ENCODE measurements around the gene DNAH8. TPM values are rescaled to one million over a fixed set of nuclear protein-coding genes. Genes with fewer than 3 reads are reported as not detected.

The DNAH8 gene
- total RNA-seq, 1 experiment from 2014 or later: not detected

- ATAC-seq (no peak), DNase-seq (ENCODE audit: low read depth, low spot score) (no peak)
- Histone ChIP-seq H3K36me3 (ENCODE audit: control insufficient read depth in 1 of 2, insufficient read depth in 2 of 2, low read length in 2 of 2) (no peaks in the 10 kb centered on the region), H3K4me1 (ENCODE audit: control insufficient read depth in 1 of 2, insufficient read depth in 2 of 2, low read length in 2 of 2) (no peaks in the 10 kb centered on the region), H4K20me1 (ENCODE audit: insufficient read depth) (no peaks in the 10 kb centered on the region), H3K9ac (ENCODE audit: low read length) (no peak within 1 kb of the TSS), H3K4me3 (replicated peaks in 1 of 2; ENCODE audit: low read depth in 1 of 2, low read length in 2 of 2) (no peak within 1 kb of the TSS), H3K79me2 (ENCODE audit: insufficient read depth, low read length) (no peaks in the 10 kb centered on the region), H3K9me2 (ENCODE audit: insufficient read depth) (no peaks in the 10 kb centered on the region), H3K27me3 (ENCODE audit: insufficient read depth, low read length) (peaks cover 20% of the 10 kb centered on the region), H2AFZ (ENCODE audit: low read depth, low read length, poor library complexity, severe bottlenecking) (no peak within 1 kb of the TSS), H3K27ac (ENCODE audit: low read depth, low read length) (no peak within 1 kb of the TSS), H3K9me3 (ENCODE audit: control insufficient read depth in 1 of 2, insufficient read depth in 1 of 2, low read depth in 1 of 2, low read length in 2 of 2) (no peaks in the 10 kb centered on the region), H3K4me2 (ENCODE audit: low read length) (no peak within 1 kb of the TSS)
- TF ChIP-seq SIN3A (IDR thresholded peaks at IDR 0.05; ENCODE audit: low read depth) (no peak), FOSL1 (IDR thresholded peaks at IDR 0.05; ENCODE audit: low read depth) (no peak), SRF (IDR thresholded peaks at IDR 0.05; ENCODE audit: low read depth) (no peak), EZH2 (IDR thresholded peaks at IDR 0.05) (no peak), POLR2AphosphoS5 (IDR thresholded peaks at IDR 0.05; ENCODE audit: low read depth, low read length) (no peak), SP1 (IDR thresholded peaks at IDR 0.05; ENCODE audit: low read depth) (no peak), CTCF (IDR thresholded peaks at IDR 0.05 in 2 of 3, conservative IDR thresholded peaks at IDR 0.05 in 1 of 3; ENCODE audit: borderline replicate concordance in 1 of 3, insufficient read depth in 1 of 3, low read depth in 2 of 3, low read length in 2 of 3) (no peak), ZBTB33 (IDR thresholded peaks at IDR 0.05; ENCODE audit: extremely low read depth, insufficient replicate concordance, low read length) (no peak), TCF7L2 (IDR thresholded peaks at IDR 0.05; ENCODE audit: borderline replicate concordance, extremely low read depth, insufficient read depth, insufficient read length) (no peak), EGR1 (IDR thresholded peaks at IDR 0.05; ENCODE audit: low read depth) (no peak), CBX3 (IDR thresholded peaks at IDR 0.05; ENCODE audit: low read depth) (no peak), CEBPB (IDR thresholded peaks at IDR 0.05; ENCODE audit: low read depth) (no peak)
- TF ChIP-seq, protein P1, sequence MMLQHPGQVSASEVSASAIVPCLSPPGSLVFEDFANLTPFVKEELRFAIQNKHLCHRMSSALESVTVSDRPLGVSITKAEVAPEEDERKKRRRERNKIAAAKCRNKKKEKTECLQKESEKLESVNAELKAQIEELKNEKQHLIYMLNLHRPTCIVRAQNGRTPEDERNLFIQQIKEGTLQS (IDR thresholded peaks at IDR 0.05): no peak
- intact Hi-C loops (cut with micrococcal nuclease): no loop called here
- ChIA-PET POLR2A (no interaction called here), CTCF (no interaction called here), RAD21 (ENCODE audit: low non-redundant PET in 1 of 2, low total read pairs in 2 of 2, uncharacterized antibody in 2 of 2, unreplicated experiment in 2 of 2) (no interaction called here)
- BruUV-seq (replicated peaks): no TSS peak
Measured at GRCh38 chr6:39048481-39049399, 333.6 kb downstream of the DNAH8 start, which contains the start of gene GLP1R. Gene GLP1R (plus strand): TSS chr6:39048781. CDS start chr6:39048841, 60 bp downstream.
